Mesothelial cell of epicardium (in vitro differentiated cells): ENCODE measurements around the gene ROPN1. TPM values are rescaled to one million over a fixed set of nuclear protein-coding genes. Genes with fewer than 3 reads are reported as not detected.
"Not testable (repeated sequence)": the region's sequence is repeated elsewhere in the genome, so short reads cannot be mapped to it uniquely, and the experiment has no call there.

Experiments
- DNase-seq, 2 experiments: peaks; one replicate each; pipeline ENCODE4 v3.0.0; 2021; ENCODE audit warnings: low spot score in 2 of 2; ENCODE audit not compliant: unreplicated experiment in 2 of 2
- H3K27ac Mint-ChIP-seq: 2 replicates; pipeline ENCODE4 v1.8.0; 2021; ENCODE audit warnings: mixed read lengths
- H3K27me3 Mint-ChIP-seq: 2 replicates; pipeline ENCODE4 v1.8.0; 2021; ENCODE audit warnings: low read depth, mixed read lengths
- H3K36me3 Mint-ChIP-seq: 2 replicates; pipeline ENCODE4 v1.8.0; 2021; ENCODE audit warnings: mixed read lengths
- H3K4me1 Mint-ChIP-seq: 2 replicates; pipeline ENCODE4 v1.8.0; 2021; ENCODE audit warnings: mixed read lengths
- H3K4me3 Mint-ChIP-seq: 2 replicates; pipeline ENCODE4 v1.8.0; 2021; ENCODE audit warnings: mild to moderate bottlenecking, moderate library complexity, mixed read lengths
- H3K9me3 Mint-ChIP-seq: 2 replicates; pipeline ENCODE4 v1.8.0; 2021; ENCODE audit warnings: mixed read lengths
- total RNA-seq: library from RNA; stranded (reverse); gene quantifications from 3 replicates; pipeline ENCODE4 v1.2.1, GENCODE V29; 2021
- TF ChIP-seq, protein P1 (sequence below): fragments of 200-600 bp; sonication (generic); IDR thresholded peaks from one replicate; pipeline ENCODE4 v1.5.0; 2021; ENCODE audit warnings: antibody characterized with exemption; ENCODE audit not compliant: unreplicated experiment

The ROPN1 gene
- total RNA-seq, result not detected in 3 replicates

DNA sequence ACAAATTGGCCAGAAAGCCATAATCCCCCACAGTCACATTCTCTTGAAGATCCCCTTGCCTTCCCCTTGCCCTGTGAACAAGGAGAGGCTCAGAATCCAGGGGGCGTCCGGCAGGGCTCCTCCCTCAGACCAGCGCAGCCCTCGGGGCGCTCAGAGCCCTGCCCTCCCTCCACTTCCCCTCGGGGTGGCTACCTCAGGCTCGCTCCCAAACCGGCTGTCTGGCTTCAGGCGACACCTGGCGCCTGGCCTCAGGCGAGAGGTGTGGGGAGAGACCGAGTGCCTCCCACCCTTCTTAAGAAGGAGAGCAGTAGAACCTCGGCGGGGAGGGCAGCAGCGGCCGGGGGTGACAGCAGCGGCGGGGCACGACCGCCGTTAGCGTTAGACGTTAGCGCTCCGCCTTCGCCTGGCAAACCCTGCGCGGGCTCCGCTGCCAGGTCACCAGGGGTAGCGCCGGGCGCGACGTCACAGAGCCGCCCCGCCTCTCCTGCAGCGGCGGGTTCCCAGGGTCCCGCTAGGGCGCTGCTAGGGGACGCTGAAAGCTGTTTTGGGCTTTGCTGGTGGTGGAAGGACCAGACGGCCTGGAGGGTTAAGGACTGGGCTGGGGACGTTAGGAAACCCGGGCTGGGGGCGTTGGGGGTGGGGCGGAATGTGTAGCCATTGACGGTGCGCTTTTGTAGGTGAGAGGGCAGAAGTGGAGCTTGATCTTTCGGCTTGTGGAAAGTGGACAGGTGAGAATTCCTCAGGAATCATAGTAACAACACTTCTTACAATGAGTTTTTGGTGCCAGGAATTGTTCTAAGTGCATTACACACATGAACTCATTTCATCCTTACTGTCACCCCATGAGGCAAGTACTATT, at the start of gene ROPN1:
Gene ROPN1 (minus strand): TSS at position 395 of the 859 bp plus-strand sequence. CDS start 11,643 bp downstream, outside the sequence.
- not testable (repeated sequence) for DNase-seq, H3K4me1 Mint-ChIP-seq, H3K27ac Mint-ChIP-seq, H3K36me3 Mint-ChIP-seq, H3K9me3 Mint-ChIP-seq
- peak within 1 kb of the TSS; percentile 54 for H3K4me3 Mint-ChIP-seq
- peaks cover 50% of the 10 kb centered on the region for H3K27me3 Mint-ChIP-seq

DNA sequence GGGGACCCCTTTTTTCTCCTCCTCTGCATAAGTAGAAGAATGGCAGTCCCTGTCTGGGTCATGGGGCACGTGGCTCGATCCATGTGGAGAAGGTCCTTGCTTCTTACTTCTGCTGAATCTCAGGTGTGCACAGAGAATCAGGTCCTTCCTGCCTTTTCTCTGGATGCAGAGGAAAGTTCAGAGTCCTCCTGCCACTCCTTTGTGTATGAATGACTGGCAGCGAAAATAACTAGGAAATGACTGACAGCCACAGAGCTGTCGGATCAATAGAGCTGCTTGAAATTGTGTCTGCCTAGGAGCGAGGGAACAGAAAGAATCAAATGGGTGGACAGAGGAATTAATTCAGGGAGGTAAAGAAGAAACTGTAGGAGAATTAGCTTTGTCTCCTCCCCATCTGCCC, 49.6 kb upstream of the ROPN1 start:
- Mint-ChIP-seq H3K27me3 (no peaks in the 10 kb centered on the region), H3K4me1 (no peaks in the 10 kb centered on the region), H3K27ac (no peak overlapping the region), H3K36me3 (no peaks in the 10 kb centered on the region), H3K9me3 (no peaks in the 10 kb centered on the region), H3K4me3 (no peak overlapping the region)
- DNase-seq, result no peak
- TF ChIP-seq, protein P1, sequence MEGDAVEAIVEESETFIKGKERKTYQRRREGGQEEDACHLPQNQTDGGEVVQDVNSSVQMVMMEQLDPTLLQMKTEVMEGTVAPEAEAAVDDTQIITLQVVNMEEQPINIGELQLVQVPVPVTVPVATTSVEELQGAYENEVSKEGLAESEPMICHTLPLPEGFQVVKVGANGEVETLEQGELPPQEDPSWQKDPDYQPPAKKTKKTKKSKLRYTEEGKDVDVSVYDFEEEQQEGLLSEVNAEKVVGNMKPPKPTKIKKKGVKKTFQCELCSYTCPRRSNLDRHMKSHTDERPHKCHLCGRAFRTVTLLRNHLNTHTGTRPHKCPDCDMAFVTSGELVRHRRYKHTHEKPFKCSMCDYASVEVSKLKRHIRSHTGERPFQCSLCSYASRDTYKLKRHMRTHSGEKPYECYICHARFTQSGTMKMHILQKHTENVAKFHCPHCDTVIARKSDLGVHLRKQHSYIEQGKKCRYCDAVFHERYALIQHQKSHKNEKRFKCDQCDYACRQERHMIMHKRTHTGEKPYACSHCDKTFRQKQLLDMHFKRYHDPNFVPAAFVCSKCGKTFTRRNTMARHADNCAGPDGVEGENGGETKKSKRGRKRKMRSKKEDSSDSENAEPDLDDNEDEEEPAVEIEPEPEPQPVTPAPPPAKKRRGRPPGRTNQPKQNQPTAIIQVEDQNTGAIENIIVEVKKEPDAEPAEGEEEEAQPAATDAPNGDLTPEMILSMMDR, result no peak

DNA sequence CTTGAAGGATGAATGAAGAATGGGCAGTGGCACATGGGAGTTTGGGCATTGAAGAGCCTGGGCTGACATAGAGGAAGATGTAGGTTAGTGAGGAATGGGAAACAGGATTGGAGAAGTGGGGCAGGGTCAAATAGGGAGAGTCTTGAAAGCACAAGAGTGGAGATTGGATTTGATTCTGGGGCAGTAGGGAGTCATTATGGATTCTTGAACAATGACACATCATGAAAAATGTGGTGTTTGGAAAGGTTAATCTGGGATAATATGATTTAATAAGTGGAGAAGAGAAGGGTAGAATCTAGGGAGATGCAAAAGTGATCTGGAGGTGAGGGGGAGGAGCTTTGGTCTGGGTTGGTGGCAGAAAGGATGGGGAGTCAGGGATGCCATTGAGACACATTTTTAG, 45.4 kb upstream of the ROPN1 start:
- Mint-ChIP-seq H3K27me3 (peaks cover 18% of the 10 kb centered on the region), H3K4me1 (peaks cover 12% of the 10 kb centered on the region), H3K4me3 (no peak overlapping the region), H3K9me3 (peaks cover 4% of the 10 kb centered on the region), H3K36me3 (no peaks in the 10 kb centered on the region), H3K27ac (no peak overlapping the region)
- TF ChIP-seq, protein P1, result no peak
- DNase-seq, result no peak

DNA sequence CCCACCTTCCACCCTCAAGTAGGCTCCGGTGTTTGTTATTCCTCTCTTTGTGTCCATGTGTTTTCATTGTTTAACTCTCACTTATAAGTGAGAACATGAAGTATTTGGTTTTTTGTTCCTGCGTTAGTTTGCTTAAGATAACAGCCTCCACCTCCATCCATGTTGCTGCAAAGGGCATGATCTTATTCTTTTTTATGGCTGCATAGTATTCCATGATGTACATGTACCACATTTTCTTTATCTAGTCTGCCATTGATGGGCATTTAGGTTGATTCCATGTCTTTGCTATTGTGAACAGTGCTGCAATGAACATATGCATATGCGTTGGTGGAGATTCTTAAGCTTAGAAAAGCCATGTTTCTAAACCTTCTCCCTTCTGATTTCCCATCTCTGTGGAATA, 44.3 kb upstream of the ROPN1 start:
- not testable (repeated sequence) for DNase-seq, H3K36me3 Mint-ChIP-seq, H3K27ac Mint-ChIP-seq, H3K4me3 Mint-ChIP-seq, H3K9me3 Mint-ChIP-seq
- Mint-ChIP-seq H3K27me3 (peaks cover 18% of the 10 kb centered on the region), H3K4me1 (peaks cover 19% of the 10 kb centered on the region)

DNA sequence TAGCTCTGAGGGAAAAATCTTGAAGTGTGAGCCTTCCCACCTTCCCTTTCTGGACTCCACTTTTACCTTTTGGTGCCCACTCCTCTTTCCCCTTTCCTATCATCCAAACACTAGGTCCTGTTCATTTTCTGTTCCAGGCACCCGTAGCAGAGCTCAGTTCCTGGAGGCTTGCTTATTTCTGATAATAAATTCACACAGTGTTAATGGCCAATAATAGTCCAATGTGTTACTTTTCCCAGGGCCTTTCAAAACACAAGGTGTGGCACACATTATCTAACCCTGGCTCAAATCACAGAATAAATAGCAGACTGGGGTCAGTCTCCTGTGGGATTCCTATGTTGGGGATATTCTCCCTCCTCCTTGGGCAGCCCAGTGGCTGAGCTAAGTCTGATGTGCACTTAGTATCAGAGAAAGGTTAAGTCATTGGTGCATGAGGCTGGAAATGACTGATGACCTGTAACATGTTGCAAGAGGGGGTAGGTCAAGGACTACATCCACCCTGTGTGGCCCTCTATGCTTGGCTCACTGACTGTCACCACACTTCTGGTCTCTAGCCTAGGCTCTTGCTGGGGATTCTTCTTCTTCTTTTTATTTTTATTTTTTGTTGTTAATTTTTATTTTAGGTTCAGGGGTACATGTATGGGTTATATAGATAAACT, 43.7 kb upstream of the ROPN1 start:
- peak overlapping the region; percentile 69 for H3K4me3 Mint-ChIP-seq
- H3K36me3 Mint-ChIP-seq, result no peaks in the 10 kb centered on the region
- no peak for DNase-seq
- no peak overlapping the region for H3K27ac Mint-ChIP-seq
- peaks cover 21% of the 10 kb centered on the region for H3K4me1 Mint-ChIP-seq
- peaks cover 18% of the 10 kb centered on the region for H3K27me3 Mint-ChIP-seq
- peaks cover 4% of the 10 kb centered on the region for H3K9me3 Mint-ChIP-seq
- TF ChIP-seq, protein P1, result no peak

DNA sequence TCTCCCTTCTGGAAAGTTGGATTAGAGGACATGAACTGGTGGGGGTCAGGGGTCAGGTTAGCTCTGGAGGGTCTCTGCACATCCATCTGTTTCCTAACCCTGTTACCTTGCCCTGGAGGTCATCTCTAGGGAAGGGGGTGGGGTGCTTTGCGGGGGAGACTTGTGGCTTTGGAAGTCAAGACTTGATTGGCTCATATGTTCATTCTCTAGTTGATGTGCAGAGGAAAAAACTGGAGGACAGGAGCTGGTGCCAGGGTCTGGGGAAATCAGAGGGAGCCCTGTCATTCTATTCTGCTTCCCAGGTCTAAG, 42.9 kb upstream of the ROPN1 start:
- TF ChIP-seq, protein P1, result no peak
- Mint-ChIP-seq H3K4me1 (peaks cover 21% of the 10 kb centered on the region), H3K4me3 (peak overlapping the region; percentile 69), H3K27me3 (peaks cover 20% of the 10 kb centered on the region), H3K27ac (no peak overlapping the region), H3K36me3 (no peaks in the 10 kb centered on the region), H3K9me3 (peaks cover 4% of the 10 kb centered on the region)
- DNase-seq, result no peak
